AG10803 (cell line): Measurements from ENCODE around the gene KIAA1755.
A peak's percentile ranks its signal among the peaks of the same experiment; 100 is the strongest.

Source experiments
- DNase-seq: peaks from one replicate; pipeline ENCODE4 v3.0.0; 2010; ENCODE audit warnings: low read depth
- H3K4me3 ChIP-seq: 2 replicates; pipeline ENCODE4 v1.5.1; 2011; ENCODE audit warnings: mild to moderate bottlenecking, low read length, control low read depth
- CTCF ChIP-seq: conservative IDR thresholded peaks from 2 replicates; pipeline ENCODE4 v1.5.1; 2011; ENCODE audit warnings: mild to moderate bottlenecking, low read length, control low read depth, inconsistent platforms

The KIAA1755 gene

GRCh38 chr20:38172408-38172807 is 88.1 kb downstream of the KIAA1755 start:
- no peak overlapping the region for H3K4me3 ChIP-seq
- TF ChIP-seq CTCF, result peak; percentile 45
- DNase-seq, result peak; percentile 30

GRCh38 chr20:38171675-38172043 is 88.9 kb downstream of the KIAA1755 start:
- no peak for DNase-seq
- no peak for TF ChIP-seq CTCF
- no peak overlapping the region for H3K4me3 ChIP-seq

GRCh38 chr20:38170826-38171674 is 89.5 kb downstream of the KIAA1755 start:
- peak; percentile 26 for DNase-seq
- TF ChIP-seq CTCF, result no peak
- no peak overlapping the region for H3K4me3 ChIP-seq

DNA sequence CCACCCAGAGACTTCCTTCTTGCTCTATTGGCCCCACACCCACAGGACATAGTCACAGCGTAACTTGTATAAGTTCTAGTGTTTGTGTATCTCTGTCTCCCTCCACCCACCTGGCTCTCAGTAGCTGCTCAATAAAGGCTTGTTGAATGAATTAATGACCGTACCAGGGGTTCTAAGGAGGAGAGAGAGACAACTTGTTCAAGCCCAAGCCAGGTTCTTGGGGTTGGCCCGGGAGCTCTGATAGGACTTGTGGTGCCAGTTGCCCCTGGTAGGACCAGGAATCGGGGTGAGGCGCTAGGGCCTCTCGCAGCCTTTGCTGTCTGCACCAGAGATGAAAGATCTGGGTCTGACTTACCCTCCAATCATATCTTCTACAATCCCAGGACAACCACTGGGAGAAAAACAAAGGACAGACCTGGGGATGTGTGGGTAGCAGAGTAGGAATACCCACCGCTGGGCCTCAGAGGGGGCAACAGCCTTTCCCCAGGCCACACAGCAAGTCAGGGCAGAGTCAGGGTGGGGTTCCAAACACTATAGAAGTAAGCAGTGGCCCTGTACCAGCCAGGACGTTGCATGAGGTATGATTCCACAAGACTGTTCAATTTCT is 90.2 kb downstream of the KIAA1755 start:
- no peak for DNase-seq
- TF ChIP-seq CTCF, result no peak
- no peak overlapping the region for H3K4me3 ChIP-seq

- DNase-seq, result no peak
- TF ChIP-seq CTCF, result no peak
- no peak overlapping the region for H3K4me3 ChIP-seq
Observed at GRCh38 chr20:38169636-38170193, 90.8 kb downstream of the KIAA1755 start.

GRCh38 chr20:38168791-38169589 is 91.5 kb downstream of the KIAA1755 start:
- H3K4me3 ChIP-seq, result no peak overlapping the region
- DNase-seq, result no peak
- no peak for TF ChIP-seq CTCF
